Measurements from ENCODE around the gene TOX2. TPM values are rescaled to one million over a fixed set of nuclear protein-coding genes. Genes with fewer than 3 reads are reported as not detected.

Gene TOX2
- total RNA-seq, 1 experiment from 2014 or later = 1.7 TPM

GRCh38 chr20:44033873-44034272 lies 119.2 kb downstream of the TOX2 start:
- H3K27ac Mint-ChIP-seq = no peak overlapping the region; a peak in 2 of 7 replicates
- Histone ChIP-seq H2BK12ac (ENCODE audit: insufficient read length, low read depth, low read length) (no peak overlapping the region), H2BK20ac (ENCODE audit: low read depth, low read length, poor library complexity, severe bottlenecking) (no peak overlapping the region), H3K4me1 (ENCODE audit: insufficient read depth, low read length) (no peaks in the 10 kb centered on the region), H3K4ac (ENCODE audit: low read depth, low read length) (no peak overlapping the region), H2BK15ac (ENCODE audit: low read depth, low read length) (no peak overlapping the region), H3K79me2 (ENCODE audit: insufficient read depth, low read length) (no peaks in the 10 kb centered on the region), H2AK5ac (ENCODE audit: insufficient read length, low read length) (no peak overlapping the region), H4K20me1 (ENCODE audit: control insufficient read depth, insufficient read depth, insufficient read length) (no peaks in the 10 kb centered on the region), H4K91ac (ENCODE audit: insufficient read length, low read depth, low read length) (no peak overlapping the region), H4K5ac (ENCODE audit: insufficient read length, low read depth, low read length) (no peak overlapping the region), H3K27me3 (ENCODE audit: insufficient read depth, low read length) (no peaks in the 10 kb centered on the region), H2BK5ac (ENCODE audit: insufficient read length, low read length) (no peak overlapping the region), H3K23ac (ENCODE audit: insufficient read length, low read depth, low read length) (no peak overlapping the region), H3K9me3 (ENCODE audit: control insufficient read depth, low read depth, low read length) (no peaks in the 10 kb centered on the region), H3K18ac (ENCODE audit: insufficient read length, low read depth, low read length) (no peak overlapping the region), H3K56ac (ENCODE audit: insufficient read length, low read depth, low read length) (no peak overlapping the region), H4K8ac (replicated peaks; ENCODE audit: insufficient read length, low read depth, low read length) (no peak overlapping the region), H2AFZ (ENCODE audit: low read length) (no peak overlapping the region), H3K14ac (ENCODE audit: insufficient read depth, low read length) (no peak overlapping the region), H3K79me1 (ENCODE audit: insufficient read depth, low read depth, low read length, poor library complexity, severe bottlenecking) (no peaks in the 10 kb centered on the region), H3K23me2 (ENCODE audit: insufficient read length, low read depth, low read length, poor library complexity, severe bottlenecking) (no peaks in the 10 kb centered on the region), H3T11ph (ENCODE audit: low read length) (no peak overlapping the region), H3K4me2 (ENCODE audit: insufficient read depth, insufficient read length, low read length) (no peak overlapping the region), H3K27ac (ENCODE audit: insufficient read length, low read depth, low read length) (no peak overlapping the region), H3K9ac (ENCODE audit: extremely low read depth, insufficient read length, low read length) (no peak overlapping the region), H2BK120ac (ENCODE audit: low read depth, low read length, poor library complexity, severe bottlenecking) (no peak overlapping the region)
- peaks cover 6% of the 10 kb centered on the region for H3K27me3 Mint-ChIP-seq (ENCODE audit: low read depth)
- no peaks in the 10 kb centered on the region for H3K9me3 Mint-ChIP-seq
- no peak overlapping the region for H3K4me3 Mint-ChIP-seq
- TF ChIP-seq CTCF (conservative IDR thresholded peaks at IDR 0.05) = no peak
- DNase-seq = no peak
- H3K36me3 Mint-ChIP-seq (ENCODE audit: insufficient read depth in 1 of 3, low read depth in 3 of 3) = no peaks in the 10 kb centered on the region
- WGBS (ENCODE audit: extremely low coverage, insufficient read length, low lambda C conversion rate) = no CpG with 5 or more reads among the region's 4 CpGs
- H3K4me1 Mint-ChIP-seq = peaks cover 10 to 11% of the 10 kb centered on the region in 2 experiments
